ENCODE data around the gene EDIL3. TPM values are rescaled to one million over a fixed set of nuclear protein-coding genes. Genes with fewer than 3 reads are reported as not detected.

EDIL3 gene
- total and polyA plus RNA-seq, 2 of the 13 experiments (the other 11 are each of a cell fraction or from before 2014, with no cell fraction given): 0.01 TPM; not detected in 1

GRCh38 chr5:83946516-83946915, 438.2 kb downstream of the EDIL3 start:
- Histone ChIP-seq H4K20me1 (ENCODE audit: insufficient read depth, low read length) (no peaks in the 10 kb centered on the region), H3K79me2 (ENCODE audit: insufficient read depth, low read length) (no peaks in the 10 kb centered on the region), H3K4me1 (ENCODE audit: insufficient read depth, low read length) (no peaks in the 10 kb centered on the region), H3K9ac (ENCODE audit: insufficient read depth, low read depth, low read length) (no peak overlapping the region), H3K36me3 (replicated peaks in 1 of 2; ENCODE audit: control insufficient read depth in 1 of 2, insufficient read depth in 2 of 2, low read length in 2 of 2) (no peaks in the 10 kb centered on the region), H3K4me3 (replicated peaks in 1 of 3; ENCODE audit: insufficient read depth in 1 of 3, low read depth in 2 of 3, low read length in 3 of 3) (no peak overlapping the region), H3K27me3 (ENCODE audit: control insufficient read depth in 1 of 2, insufficient read depth in 2 of 2, low read length in 2 of 2) (no peaks in the 10 kb centered on the region), H3K9me3 (ENCODE audit: low read length) (no peaks in the 10 kb centered on the region), H3K4me2 (ENCODE audit: low read depth, low read length) (no peak overlapping the region), H2AFZ (ENCODE audit: low read length) (no peak overlapping the region), H3K27ac (ENCODE audit: extremely low read length, insufficient read depth, low read length) (no peak overlapping the region)
- FAIRE-seq (no peak), ATAC-seq (no peak), DNase-seq (ENCODE audit: low spot score) (no peak)
- no peak for TF ChIP-seq TP53 (CRISPR knock-in tag; conservative IDR thresholded peaks at IDR 0.05)
- no peak for TF ChIP-seq MTA1 (CRISPR knock-in tag; IDR thresholded peaks at IDR 0.05; ENCODE audit: borderline replicate concordance)
- no peak for TF ChIP-seq ZNF713 (CRISPR knock-in tag; IDR thresholded peaks at IDR 0.05)
- no peak for TF ChIP-seq SRSF9 (IDR thresholded peaks at IDR 0.05; ENCODE audit: borderline replicate concordance, insufficient read depth, low read depth, low read length, poor library complexity, severe bottlenecking)
- TF ChIP-seq MTF2 (CRISPR knock-in tag; IDR thresholded peaks at IDR 0.05; ENCODE audit: borderline replicate concordance): no peak
- no peak for TF ChIP-seq SNAPC2 (CRISPR knock-in tag; IDR thresholded peaks at IDR 0.05)
- TF ChIP-seq ATM (IDR thresholded peaks at IDR 0.05; ENCODE audit: borderline replicate concordance): no peak
- no peak for TF ChIP-seq ZNF619 (CRISPR knock-in tag; IDR thresholded peaks at IDR 0.05)
- TF ChIP-seq EEA1 (CRISPR knock-in tag; IDR thresholded peaks at IDR 0.05; ENCODE audit: borderline replicate concordance): no peak
- TF ChIP-seq ZNF160 (CRISPR knock-in tag; IDR thresholded peaks at IDR 0.05): no peak
- WGBS (ENCODE audit: low lambda C conversion rate): 2% methylated on average over 6 of the region's 6 CpGs
- intact Hi-C loops (cut with micrococcal nuclease; ENCODE audit: unreplicated experiment): no loop called here
- CTCF ChIA-PET (ENCODE audit: low intra/inter-chr PET ratio, low total read pairs): no interaction called here
- no TSS peak for BruUV-seq (replicated peaks)
- POLR2A ChIA-PET: no interaction called here
- in situ Hi-C loops (cut with HindIII; ENCODE audit: extremely low pct_ligation_motif_present, low pct_unique_long_range_greater_than_20kb): no loop called here

GRCh38 chr5:83942155-83942554, 442.5 kb downstream of the EDIL3 start:
- no peak overlapping the region for H2AFZ ChIP-seq (ENCODE audit: low read length)
- POLR2A ChIA-PET: no interaction called here
- H3K27ac ChIP-seq (ENCODE audit: extremely low read length, insufficient read depth, low read length): no peak overlapping the region
- 0% methylated on average over 1 of the region's 1 CpG for WGBS (ENCODE audit: low lambda C conversion rate)
- BruUV-seq (replicated peaks): no TSS peak
- no peaks in the 10 kb centered on the region for H3K36me3 ChIP-seq (replicated peaks in 1 of 2; ENCODE audit: control insufficient read depth in 1 of 2, insufficient read depth in 2 of 2, low read length in 2 of 2)
- H3K4me1 ChIP-seq (ENCODE audit: insufficient read depth, low read length): no peaks in the 10 kb centered on the region
- in situ Hi-C loops (cut with HindIII; ENCODE audit: extremely low pct_ligation_motif_present, low pct_unique_long_range_greater_than_20kb) (no loop called here), intact Hi-C loops (cut with micrococcal nuclease; ENCODE audit: unreplicated experiment) (no loop called here)
- H3K9me3 ChIP-seq (ENCODE audit: low read length): no peaks in the 10 kb centered on the region
- CTCF ChIA-PET (ENCODE audit: low intra/inter-chr PET ratio, low total read pairs): no interaction called here
- H3K27me3 ChIP-seq (ENCODE audit: control insufficient read depth in 1 of 2, insufficient read depth in 2 of 2, low read length in 2 of 2): no peaks in the 10 kb centered on the region
- no peak for ATAC-seq
- H3K4me3 ChIP-seq (replicated peaks in 1 of 3; ENCODE audit: insufficient read depth in 1 of 3, low read depth in 2 of 3, low read length in 3 of 3): no peak overlapping the region
- no peaks in the 10 kb centered on the region for H3K79me2 ChIP-seq (ENCODE audit: insufficient read depth, low read length)
- H4K20me1 ChIP-seq (ENCODE audit: insufficient read depth, low read length): no peaks in the 10 kb centered on the region
- no peak overlapping the region for H3K9ac ChIP-seq (ENCODE audit: insufficient read depth, low read depth, low read length)
- no peak overlapping the region for H3K4me2 ChIP-seq (ENCODE audit: low read depth, low read length)
- FAIRE-seq: no peak
- no peak for DNase-seq (ENCODE audit: low spot score)
- TF ChIP-seq HIVEP1 (CRISPR knock-in tag; IDR thresholded peaks at IDR 0.05) (no peak), ZNF180 (CRISPR knock-in tag; IDR thresholded peaks at IDR 0.05; ENCODE audit: borderline replicate concordance, low read depth) (no peak), ZNF282 (IDR thresholded peaks at IDR 0.05; ENCODE audit: partially characterized antibody) (no peak), ZNF546 (CRISPR knock-in tag; conservative IDR thresholded peaks at IDR 0.05) (no peak), NFYB (CRISPR knock-in tag; IDR thresholded peaks at IDR 0.05) (no peak), SMAD3 (CRISPR knock-in tag; IDR thresholded peaks at IDR 0.05) (no peak), PAWR (CRISPR knock-in tag; IDR thresholded peaks at IDR 0.05; ENCODE audit: borderline replicate concordance) (no peak), ATF7-NPFF (CRISPR knock-in tag; IDR thresholded peaks at IDR 0.05; ENCODE audit: low read depth) (no peak), ZMAT5 (CRISPR knock-in tag; IDR thresholded peaks at IDR 0.05; ENCODE audit: borderline replicate concordance, low read depth) (no peak), ZNF790 (CRISPR knock-in tag; IDR thresholded peaks at IDR 0.05; ENCODE audit: borderline replicate concordance) (no peak), PRMT3 (CRISPR knock-in tag; IDR thresholded peaks at IDR 0.05; ENCODE audit: borderline replicate concordance, low read depth) (no peak), HOXA9 (CRISPR knock-in tag; IDR thresholded peaks at IDR 0.05; ENCODE audit: borderline replicate concordance) (no peak), HNRNPL (IDR thresholded peaks at IDR 0.05; ENCODE audit: low read depth, low read length) (no peak)

All from HepG2 (cell line).